ENCODE results near the gene RADIL.

RADIL gene

DNA sequence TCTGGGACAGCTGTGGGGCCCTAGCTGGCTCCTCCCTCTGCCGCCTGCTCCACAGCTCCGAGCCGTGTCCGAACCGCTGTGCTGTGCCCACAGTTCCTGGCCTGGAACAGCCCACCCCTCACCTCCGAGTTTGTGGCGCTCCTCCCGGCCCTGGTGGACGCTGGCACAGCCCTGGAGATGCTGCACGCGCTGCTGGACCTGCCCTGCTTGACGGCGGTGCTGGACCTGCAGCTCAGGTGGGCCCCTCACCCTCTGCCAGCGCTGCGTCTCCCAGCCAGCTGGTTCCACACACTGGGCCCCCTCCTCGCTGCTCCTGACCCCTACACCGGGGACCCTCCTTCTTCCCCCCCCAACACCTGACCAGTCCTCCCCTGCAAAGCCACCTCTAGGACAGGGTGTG is 96.0 kb downstream of the RADIL start:
- H3K9ac ChIP-seq (ENCODE audit: low read depth, low read length): no peak overlapping the region
- 96% methylated on average over 17 of the region's 17 CpGs for WGBS
- no peak overlapping the region for H3K4me3 ChIP-seq (ENCODE audit: low read length)
- H3K4me1 ChIP-seq (ENCODE audit: insufficient read depth, low read length): no peaks in the 10 kb centered on the region
- peaks cover 46% of the 10 kb centered on the region for H3K36me3 ChIP-seq (ENCODE audit: insufficient read depth, low read length)
- no peak overlapping the region for H3K27ac ChIP-seq (ENCODE audit: low read depth, low read length)
- H3K27me3 ChIP-seq (ENCODE audit: insufficient read depth, low read length): no peaks in the 10 kb centered on the region
- H3K9me3 ChIP-seq (ENCODE audit: insufficient read depth, low read depth, low read length): no peaks in the 10 kb centered on the region

DNA sequence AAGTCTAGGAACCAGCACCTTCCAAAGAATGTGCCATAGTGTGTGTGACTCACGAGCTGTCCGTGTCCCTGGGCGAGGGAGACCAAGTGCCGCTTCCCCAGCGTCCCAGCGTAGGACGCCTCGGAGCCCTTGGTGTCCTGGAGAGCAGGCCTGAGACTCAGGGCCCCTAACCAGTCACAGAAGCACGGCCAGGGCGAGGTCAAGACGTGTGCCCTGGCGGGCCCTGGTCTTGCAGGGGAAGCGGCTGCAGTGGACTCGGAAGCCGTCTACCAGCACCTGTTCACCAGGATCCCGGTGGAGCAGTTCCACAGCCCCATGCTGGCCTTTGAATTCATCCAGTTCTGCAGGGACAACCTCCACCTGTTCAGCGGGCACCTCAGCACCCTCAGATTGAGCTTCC is 97.5 kb downstream of the RADIL start:
- Histone ChIP-seq H3K9ac (ENCODE audit: low read depth, low read length) (no peak overlapping the region), H3K27me3 (ENCODE audit: insufficient read depth, low read length) (no peaks in the 10 kb centered on the region), H3K27ac (ENCODE audit: low read depth, low read length) (no peak overlapping the region), H3K4me1 (ENCODE audit: insufficient read depth, low read length) (no peaks in the 10 kb centered on the region), H3K9me3 (ENCODE audit: insufficient read depth, low read depth, low read length) (no peaks in the 10 kb centered on the region), H3K36me3 (ENCODE audit: insufficient read depth, low read length) (peaks cover 58% of the 10 kb centered on the region), H3K4me3 (ENCODE audit: low read length) (no peak overlapping the region)
- WGBS: 94% methylated on average over 17 of the region's 17 CpGs

DNA sequence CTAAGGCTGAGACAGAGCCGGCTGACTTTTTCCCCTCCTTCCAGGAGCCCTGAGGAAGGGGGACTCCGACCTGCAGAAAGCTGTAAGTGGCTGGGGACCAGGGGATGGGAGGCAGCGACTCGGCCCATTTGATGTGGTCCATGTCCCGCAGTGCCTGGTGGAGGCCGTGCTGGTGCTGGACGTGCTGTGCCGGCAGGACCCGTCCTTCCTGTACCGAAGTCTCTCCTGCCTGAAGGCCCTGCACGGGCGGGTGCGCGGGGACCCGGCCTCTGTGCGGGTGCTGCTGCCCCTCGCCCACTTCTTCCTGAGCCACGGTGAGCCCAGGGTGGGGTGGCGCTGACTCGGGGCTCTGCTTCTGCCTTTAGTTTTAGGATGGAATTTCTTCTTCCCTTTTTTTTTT is 98.1 kb downstream of the RADIL start:
- Histone ChIP-seq H3K27ac (ENCODE audit: low read depth, low read length) (no peak overlapping the region), H3K4me3 (ENCODE audit: low read length) (no peak overlapping the region), H3K9ac (ENCODE audit: low read depth, low read length) (no peak overlapping the region), H3K4me1 (ENCODE audit: insufficient read depth, low read length) (no peaks in the 10 kb centered on the region), H3K9me3 (ENCODE audit: insufficient read depth, low read depth, low read length) (no peaks in the 10 kb centered on the region), H3K36me3 (ENCODE audit: insufficient read depth, low read length) (peaks cover 56% of the 10 kb centered on the region), H3K27me3 (ENCODE audit: insufficient read depth, low read length) (no peaks in the 10 kb centered on the region)
- WGBS: 96% methylated on average over 20 of the region's 20 CpGs

DNA sequence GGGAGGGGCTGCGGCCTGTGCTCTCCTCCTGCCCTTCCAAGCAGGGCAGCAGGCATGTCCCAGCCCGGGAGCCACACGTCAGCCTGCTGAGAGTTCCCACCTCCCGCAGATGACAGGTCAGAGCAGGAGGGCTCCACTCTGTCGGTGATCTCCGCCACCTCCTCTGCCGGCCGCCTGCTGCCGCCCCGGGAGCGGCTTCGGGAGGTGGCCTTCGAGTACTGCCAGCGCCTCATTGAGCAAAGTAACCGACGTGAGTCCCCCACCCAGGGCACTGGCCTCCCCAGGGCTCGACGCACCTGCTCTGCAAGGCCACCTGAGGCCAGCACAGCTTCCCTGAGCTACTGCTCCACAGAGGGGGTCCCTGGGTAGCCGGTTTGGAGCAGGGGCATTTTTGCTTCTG is 98.7 kb downstream of the RADIL start:
- Histone ChIP-seq H3K4me1 (ENCODE audit: insufficient read depth, low read length) (no peaks in the 10 kb centered on the region), H3K27me3 (ENCODE audit: insufficient read depth, low read length) (no peaks in the 10 kb centered on the region), H3K9me3 (ENCODE audit: insufficient read depth, low read depth, low read length) (no peaks in the 10 kb centered on the region), H3K27ac (ENCODE audit: low read depth, low read length) (no peak overlapping the region), H3K36me3 (ENCODE audit: insufficient read depth, low read length) (peaks cover 56% of the 10 kb centered on the region), H3K4me3 (ENCODE audit: low read length) (no peak overlapping the region), H3K9ac (ENCODE audit: low read depth, low read length) (no peak overlapping the region)
- 95% methylated on average over 19 of the region's 19 CpGs for WGBS

DNA sequence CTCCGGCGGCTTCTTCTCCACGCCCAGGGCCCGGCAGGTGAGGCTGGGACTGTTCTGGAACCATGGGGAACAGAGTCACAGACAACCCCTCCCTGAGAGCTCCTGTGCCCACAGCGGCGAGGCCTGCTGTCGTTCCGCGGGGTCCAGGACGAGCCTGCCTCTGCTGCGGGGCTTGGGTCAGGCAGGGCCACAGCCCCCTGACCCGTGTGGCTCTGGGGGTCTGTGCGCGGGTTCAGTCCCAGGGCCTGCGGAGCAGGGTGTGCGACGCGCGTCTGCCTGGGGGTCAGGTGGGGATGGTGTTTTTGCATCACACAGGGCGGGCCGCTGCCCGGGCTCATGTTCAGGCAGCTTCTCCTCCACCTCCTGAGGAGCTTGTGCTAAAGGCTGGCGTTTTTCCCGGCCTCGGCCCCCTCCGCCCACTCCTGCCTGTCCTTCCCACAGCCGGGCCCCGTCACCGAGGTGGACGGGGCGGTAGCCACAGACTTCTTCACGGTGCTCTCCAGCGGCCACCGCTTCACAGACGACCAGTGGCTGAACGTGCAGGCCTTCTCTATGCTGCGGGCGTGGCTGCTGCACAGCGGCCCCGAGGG is 99.7 kb downstream of the RADIL start:
- H3K4me1 ChIP-seq (ENCODE audit: insufficient read depth, low read length): no peaks in the 10 kb centered on the region
- no peaks in the 10 kb centered on the region for H3K9me3 ChIP-seq (ENCODE audit: insufficient read depth, low read depth, low read length)
- H3K27me3 ChIP-seq (ENCODE audit: insufficient read depth, low read length): no peaks in the 10 kb centered on the region
- H3K4me3 ChIP-seq (ENCODE audit: low read length): no peak overlapping the region
- H3K9ac ChIP-seq (ENCODE audit: low read depth, low read length): no peak overlapping the region
- WGBS: 95% methylated on average over 40 of the region's 40 CpGs
- H3K27ac ChIP-seq (ENCODE audit: low read depth, low read length): no peak overlapping the region
- H3K36me3 ChIP-seq (ENCODE audit: insufficient read depth, low read length): peaks cover 51% of the 10 kb centered on the region

DNA sequence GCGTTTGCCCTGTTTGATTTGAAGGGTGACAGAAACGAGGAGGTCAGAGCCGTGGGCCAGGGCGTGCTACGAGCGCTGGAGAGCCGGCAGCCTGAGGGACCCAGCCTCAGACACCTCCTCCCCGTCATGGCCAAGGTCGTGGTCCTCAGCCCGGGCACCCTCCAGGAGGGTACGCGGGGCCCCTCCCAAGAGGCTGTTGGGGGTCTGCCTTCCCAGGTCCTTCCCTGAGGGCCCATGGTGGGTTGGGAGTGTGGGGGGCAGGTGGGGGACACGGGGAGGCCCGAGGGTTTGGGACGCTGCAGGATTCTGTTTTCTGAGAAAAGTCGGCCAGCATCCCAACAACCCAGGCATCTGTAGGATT is 100.2 kb downstream of the RADIL start:
- H3K4me3 ChIP-seq (ENCODE audit: low read length): no peak overlapping the region
- H3K9ac ChIP-seq (ENCODE audit: low read depth, low read length): no peak overlapping the region
- H3K4me1 ChIP-seq (ENCODE audit: insufficient read depth, low read length): no peaks in the 10 kb centered on the region
- no peaks in the 10 kb centered on the region for H3K27me3 ChIP-seq (ENCODE audit: insufficient read depth, low read length)
- H3K27ac ChIP-seq (ENCODE audit: low read depth, low read length): no peak overlapping the region
- 95% methylated on average over 16 of the region's 16 CpGs for WGBS
- no peaks in the 10 kb centered on the region for H3K9me3 ChIP-seq (ENCODE audit: insufficient read depth, low read depth, low read length)
- peaks cover 47% of the 10 kb centered on the region for H3K36me3 ChIP-seq (ENCODE audit: insufficient read depth, low read length)

GRCh38 chr7:4782333-4783291 is 100.9 kb downstream of the RADIL start:
- Histone ChIP-seq H3K27me3 (ENCODE audit: insufficient read depth, low read length) (no peaks in the 10 kb centered on the region), H3K27ac (ENCODE audit: low read depth, low read length) (no peak overlapping the region), H3K4me3 (ENCODE audit: low read length) (no peak overlapping the region), H3K9me3 (ENCODE audit: insufficient read depth, low read depth, low read length) (no peaks in the 10 kb centered on the region), H3K4me1 (ENCODE audit: insufficient read depth, low read length) (no peaks in the 10 kb centered on the region), H3K36me3 (ENCODE audit: insufficient read depth, low read length) (peaks cover 41% of the 10 kb centered on the region), H3K9ac (ENCODE audit: low read depth, low read length) (no peak overlapping the region)
- WGBS: 96% methylated on average over 36 of the region's 36 CpGs

DNA sequence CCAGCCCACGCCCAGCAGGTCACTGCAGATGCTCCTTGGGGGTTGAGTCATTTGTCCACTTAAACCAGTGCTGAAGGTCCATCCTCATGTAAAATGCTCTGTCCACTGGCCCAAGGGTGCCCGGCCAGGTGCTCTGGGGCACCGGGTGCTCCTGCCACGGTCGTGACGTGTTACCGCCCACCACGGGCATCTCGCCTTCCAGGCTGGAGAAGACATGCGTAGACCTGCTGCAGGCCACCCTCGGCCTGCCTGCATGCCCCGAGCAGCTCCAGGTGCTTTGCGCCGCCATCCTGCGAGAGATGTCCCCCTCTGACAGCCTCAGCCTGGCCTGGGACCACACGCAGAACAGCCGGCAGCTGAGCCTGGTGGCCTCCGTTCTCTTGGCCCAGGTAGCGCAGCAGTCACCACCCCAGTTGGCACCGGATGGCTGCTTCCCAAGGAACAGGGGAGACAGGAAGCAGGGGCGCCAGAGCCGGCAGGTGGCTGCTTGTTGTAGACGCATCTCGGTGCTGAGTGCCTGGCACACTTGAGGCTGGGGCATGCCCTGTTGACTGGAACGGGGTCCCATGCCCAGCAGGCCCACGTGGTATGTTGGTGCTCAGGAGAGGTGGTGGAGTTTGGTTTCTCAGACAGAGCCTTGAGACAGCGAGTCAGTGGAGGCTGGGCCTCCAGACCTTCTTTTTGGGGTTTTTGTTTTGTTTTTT is 102.0 kb downstream of the RADIL start:
- H3K27ac ChIP-seq (ENCODE audit: low read depth, low read length): no peak overlapping the region
- no peak overlapping the region for H3K9ac ChIP-seq (ENCODE audit: low read depth, low read length)
- H3K27me3 ChIP-seq (ENCODE audit: insufficient read depth, low read length): no peaks in the 10 kb centered on the region
- no peaks in the 10 kb centered on the region for H3K9me3 ChIP-seq (ENCODE audit: insufficient read depth, low read depth, low read length)
- no peak overlapping the region for H3K4me3 ChIP-seq (ENCODE audit: low read length)
- WGBS: 97% methylated on average over 27 of the region's 27 CpGs
- H3K36me3 ChIP-seq (ENCODE audit: insufficient read depth, low read length): peaks cover 39% of the 10 kb centered on the region
- no peaks in the 10 kb centered on the region for H3K4me1 ChIP-seq (ENCODE audit: insufficient read depth, low read length)

DNA sequence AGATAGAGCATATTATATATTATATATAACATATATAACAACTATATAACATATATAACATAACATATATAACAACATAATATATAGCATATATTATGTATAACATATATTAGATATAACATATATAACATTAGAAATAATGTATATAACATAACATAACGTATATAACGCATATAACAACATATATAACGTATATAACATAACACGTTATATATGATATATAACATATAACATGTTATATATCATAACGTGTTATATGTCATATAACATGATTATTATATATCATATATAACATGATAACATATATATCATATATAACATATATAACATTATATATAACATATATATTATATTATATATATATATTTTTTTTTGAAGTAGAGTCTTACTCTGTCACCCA is 104.4 kb downstream of the RADIL start:
- Histone ChIP-seq H3K27me3 (ENCODE audit: insufficient read depth, low read length) (no peaks in the 10 kb centered on the region), H3K9ac (ENCODE audit: low read depth, low read length) (no peak overlapping the region), H3K36me3 (ENCODE audit: insufficient read depth, low read length) (peaks cover 21% of the 10 kb centered on the region), H3K9me3 (ENCODE audit: insufficient read depth, low read depth, low read length) (no peaks in the 10 kb centered on the region), H3K4me3 (ENCODE audit: low read length) (no peak overlapping the region), H3K4me1 (ENCODE audit: insufficient read depth, low read length) (peaks cover 4% of the 10 kb centered on the region; the same call in 1 of the 2 replicates), H3K27ac (ENCODE audit: low read depth, low read length) (no peak overlapping the region)
- no CpG with 5 or more reads among the region's 5 CpGs for WGBS

DNA sequence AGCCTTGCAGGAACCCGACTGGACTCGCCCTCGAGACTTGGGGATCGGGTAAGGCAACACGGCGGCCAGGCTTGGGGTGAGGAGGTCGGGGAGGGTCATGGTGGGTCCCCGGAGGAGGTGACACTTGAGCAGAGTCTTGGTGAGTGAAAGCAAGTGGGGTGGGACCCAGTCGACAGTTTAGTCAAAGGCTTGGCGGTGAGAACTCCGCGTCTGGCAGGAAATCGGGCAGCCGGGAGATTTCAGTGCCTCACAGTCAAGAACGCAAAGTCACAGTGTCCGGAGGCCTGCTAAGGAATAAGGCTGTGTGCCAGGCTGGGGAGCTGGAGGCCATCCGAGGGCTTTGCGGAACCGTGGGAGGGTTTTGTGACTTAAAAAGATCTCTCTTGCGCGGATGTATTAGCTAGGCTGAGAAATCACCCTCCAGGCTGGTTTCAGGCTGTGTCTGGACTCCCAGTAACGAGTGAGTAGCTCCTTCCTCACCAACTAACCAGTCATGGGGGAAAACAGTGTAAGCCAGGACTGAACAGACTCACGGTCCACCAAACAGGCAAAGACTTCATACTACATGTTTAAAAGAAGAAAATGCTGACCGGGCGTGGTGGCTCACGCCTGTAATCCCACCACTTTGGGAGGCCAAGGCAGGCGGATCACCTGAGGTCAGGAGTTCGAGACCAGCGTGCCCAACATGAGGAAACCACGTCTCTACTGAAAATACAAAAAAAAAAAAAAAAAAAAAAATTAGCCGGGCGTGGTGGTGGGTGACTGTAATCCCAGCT is 107.5 kb downstream of the RADIL start:
- 27% methylated on average over 31 of the region's 32 CpGs for WGBS
- Histone ChIP-seq H3K9me3 (ENCODE audit: insufficient read depth, low read depth, low read length) (no peaks in the 10 kb centered on the region), H3K27me3 (ENCODE audit: insufficient read depth, low read length) (no peaks in the 10 kb centered on the region), H3K4me1 (ENCODE audit: insufficient read depth, low read length) (peaks cover 4% of the 10 kb centered on the region; the same call in 1 of the 2 replicates), H3K36me3 (ENCODE audit: insufficient read depth, low read length) (peaks cover 4% of the 10 kb centered on the region), H3K4me3 (ENCODE audit: low read length) (peak overlapping the region; percentile 97), H3K27ac (ENCODE audit: low read depth, low read length) (peak overlapping the region; percentile 52), H3K9ac (ENCODE audit: low read depth, low read length) (peak overlapping the region; percentile 92)
